ENCODE results near the gene THSD4.

THSD4 gene

DNA sequence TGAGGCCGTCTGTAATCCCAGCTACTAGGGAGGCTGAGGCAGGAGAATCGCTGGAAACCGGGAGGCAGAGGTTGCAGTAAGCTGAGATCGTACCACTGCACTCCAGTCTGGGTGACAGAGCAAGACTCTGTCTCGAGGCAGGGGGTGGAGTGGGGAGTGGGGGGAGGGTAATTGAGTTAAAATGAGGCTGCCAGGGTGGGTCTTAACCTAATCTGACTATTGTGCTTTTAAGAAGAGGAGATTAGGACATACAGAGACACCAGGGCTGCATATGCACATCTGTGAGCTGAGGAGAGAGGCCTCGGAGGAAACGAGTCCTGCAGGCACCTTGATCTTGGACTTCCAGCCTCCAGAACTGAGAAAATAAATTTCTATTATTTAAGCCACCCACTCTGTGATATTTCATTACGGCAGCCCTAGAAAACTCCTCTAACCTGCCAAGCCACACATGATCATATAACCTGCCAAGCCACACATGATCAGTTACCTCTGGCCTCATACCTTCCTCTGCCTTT, 197.0 kb downstream of the THSD4 start:
- TF ChIP-seq EZH2phosphoT487 (IDR thresholded peaks at IDR 0.05; ENCODE audit: borderline replicate concordance) (no peak), CTCF (conservative IDR thresholded peaks at IDR 0.05; ENCODE audit: low read length) (no peak)
- Histone ChIP-seq H3K9me3 (ENCODE audit: insufficient read depth, low read depth, low read length) (no peaks in the 10 kb centered on the region), H3F3A (ENCODE audit: low read depth) (no peaks in the 10 kb centered on the region), H4K20me1 (ENCODE audit: insufficient read depth, low read length, poor library complexity, severe bottlenecking) (no peaks in the 10 kb centered on the region), H3K4me3 (ENCODE audit: low read length, poor library complexity, severe bottlenecking) (no peak overlapping the region), H2AFZ (ENCODE audit: low read length) (no peak overlapping the region), H3K4me1 (ENCODE audit: insufficient read depth, low read length, poor library complexity, severe bottlenecking) (no peaks in the 10 kb centered on the region), H3K4me2 (ENCODE audit: low read depth, low read length, poor library complexity, severe bottlenecking) (no peak overlapping the region), H3K9ac (ENCODE audit: low read depth, low read length, poor library complexity, severe bottlenecking) (no peak overlapping the region), H3K27me3 (ENCODE audit: insufficient read depth, low read length, poor library complexity, severe bottlenecking) (no peaks in the 10 kb centered on the region), H3K9me2 (replicated peaks; ENCODE audit: low read depth, low read length) (no peaks in the 10 kb centered on the region), H3K36me3 (ENCODE audit: insufficient read depth, low read length) (no peaks in the 10 kb centered on the region), H3K79me2 (ENCODE audit: insufficient read depth, low read length) (no peaks in the 10 kb centered on the region)

- H3K27me3 ChIP-seq (ENCODE audit: insufficient read depth, low read length, poor library complexity, severe bottlenecking) = no peaks in the 10 kb centered on the region
- no peaks in the 10 kb centered on the region for H3K9me2 ChIP-seq (replicated peaks; ENCODE audit: low read depth, low read length)
- no peaks in the 10 kb centered on the region for H3K4me1 ChIP-seq (ENCODE audit: insufficient read depth, low read length, poor library complexity, severe bottlenecking)
- H3K4me2 ChIP-seq (ENCODE audit: low read depth, low read length, poor library complexity, severe bottlenecking) = no peak overlapping the region
- H3F3A ChIP-seq (ENCODE audit: low read depth) = no peaks in the 10 kb centered on the region
- no peak overlapping the region for H3K4me3 ChIP-seq (ENCODE audit: low read length, poor library complexity, severe bottlenecking)
- no peaks in the 10 kb centered on the region for H4K20me1 ChIP-seq (ENCODE audit: insufficient read depth, low read length, poor library complexity, severe bottlenecking)
- H3K9me3 ChIP-seq (ENCODE audit: insufficient read depth, low read depth, low read length) = no peaks in the 10 kb centered on the region
- no peaks in the 10 kb centered on the region for H3K79me2 ChIP-seq (ENCODE audit: insufficient read depth, low read length)
- H3K9ac ChIP-seq (ENCODE audit: low read depth, low read length, poor library complexity, severe bottlenecking) = no peak overlapping the region
- TF ChIP-seq CTCF (conservative IDR thresholded peaks at IDR 0.05; ENCODE audit: low read length) = no peak
- no peak for TF ChIP-seq EZH2phosphoT487 (IDR thresholded peaks at IDR 0.05; ENCODE audit: borderline replicate concordance)
- H2AFZ ChIP-seq (ENCODE audit: low read length) = no peak overlapping the region
- no peaks in the 10 kb centered on the region for H3K36me3 ChIP-seq (ENCODE audit: insufficient read depth, low read length)
Measured at GRCh38 chr15:71312731-71313460, 197.6 kb downstream of the THSD4 start.

GRCh38 chr15:71313806-71314205, 198.5 kb downstream of the THSD4 start:
- Histone ChIP-seq H3K79me2 (ENCODE audit: insufficient read depth, low read length) (no peaks in the 10 kb centered on the region), H2AFZ (ENCODE audit: low read length) (no peak overlapping the region), H3F3A (ENCODE audit: low read depth) (no peaks in the 10 kb centered on the region), H3K9me3 (ENCODE audit: insufficient read depth, low read depth, low read length) (no peaks in the 10 kb centered on the region), H3K4me1 (ENCODE audit: insufficient read depth, low read length, poor library complexity, severe bottlenecking) (no peaks in the 10 kb centered on the region), H3K9ac (ENCODE audit: low read depth, low read length, poor library complexity, severe bottlenecking) (no peak overlapping the region), H3K4me2 (ENCODE audit: low read depth, low read length, poor library complexity, severe bottlenecking) (no peak overlapping the region), H3K4me3 (ENCODE audit: low read length, poor library complexity, severe bottlenecking) (no peak overlapping the region), H3K27me3 (ENCODE audit: insufficient read depth, low read length, poor library complexity, severe bottlenecking) (no peaks in the 10 kb centered on the region), H3K36me3 (ENCODE audit: insufficient read depth, low read length) (no peaks in the 10 kb centered on the region), H4K20me1 (ENCODE audit: insufficient read depth, low read length, poor library complexity, severe bottlenecking) (no peaks in the 10 kb centered on the region), H3K9me2 (replicated peaks; ENCODE audit: low read depth, low read length) (no peaks in the 10 kb centered on the region)
- TF ChIP-seq CTCF (conservative IDR thresholded peaks at IDR 0.05; ENCODE audit: low read length) (no peak), EZH2phosphoT487 (IDR thresholded peaks at IDR 0.05; ENCODE audit: borderline replicate concordance) (no peak)

Measured in Loucy (cell line).